Endothelial cell (in vitro differentiated cells): ENCODE data around the gene CNOT6L. TPM values are rescaled to one million over a fixed set of nuclear protein-coding genes. Genes with fewer than 3 reads are reported as not detected.

Experiments
- DNase-seq: peaks from one replicate; pipeline ENCODE4 v3.0.0; 2021; ENCODE audit warnings: low spot score
- H3K27ac Mint-ChIP-seq: one replicate; pipeline ENCODE4 v1.8.0; 2021; ENCODE audit warnings: mixed read lengths, inconsistent platforms; ENCODE audit not compliant: unreplicated experiment
- H3K27me3 Mint-ChIP-seq: one replicate; pipeline ENCODE4 v1.8.0; 2021; ENCODE audit warnings: mild to moderate bottlenecking, moderate library complexity, mixed read lengths, inconsistent platforms; ENCODE audit not compliant: unreplicated experiment
- H3K36me3 Mint-ChIP-seq: one replicate; pipeline ENCODE4 v1.8.0; 2021; ENCODE audit warnings: mild to moderate bottlenecking, low read depth, mixed read lengths, inconsistent platforms; ENCODE audit not compliant: unreplicated experiment
- H3K4me1 Mint-ChIP-seq: one replicate; pipeline ENCODE4 v1.8.0; 2021; ENCODE audit warnings: mild to moderate bottlenecking, mixed read lengths, inconsistent platforms; ENCODE audit not compliant: unreplicated experiment
- H3K4me3 Mint-ChIP-seq: one replicate; pipeline ENCODE4 v1.8.0; 2021; ENCODE audit warnings: mild to moderate bottlenecking, mixed read lengths, inconsistent platforms; ENCODE audit not compliant: unreplicated experiment
- H3K9me3 Mint-ChIP-seq: one replicate; pipeline ENCODE4 v1.8.0; 2021; ENCODE audit warnings: mixed read lengths, inconsistent platforms; ENCODE audit not compliant: unreplicated experiment
- total RNA-seq: library from RNA; stranded (reverse); fragmentation: NEBNext Ultra II Directional; extraction: Animal tissue kit (Norgen Biotek cat#: 25700); gene quantifications from one replicate; pipeline ENCODE4 v1.2.1, GENCODE V29; 2021; ENCODE audit not compliant: unreplicated experiment
- TF ChIP-seq, protein P1 (sequence below): fragments of 200-600 bp; sonication (generic); IDR thresholded peaks from one replicate; pipeline ENCODE4 v1.5.0; 2021; ENCODE audit warnings: antibody characterized with exemption; ENCODE audit not compliant: unreplicated experiment

The CNOT6L gene
- total RNA-seq, 1 donor from 2014 or later = 35.3 TPM

DNA sequence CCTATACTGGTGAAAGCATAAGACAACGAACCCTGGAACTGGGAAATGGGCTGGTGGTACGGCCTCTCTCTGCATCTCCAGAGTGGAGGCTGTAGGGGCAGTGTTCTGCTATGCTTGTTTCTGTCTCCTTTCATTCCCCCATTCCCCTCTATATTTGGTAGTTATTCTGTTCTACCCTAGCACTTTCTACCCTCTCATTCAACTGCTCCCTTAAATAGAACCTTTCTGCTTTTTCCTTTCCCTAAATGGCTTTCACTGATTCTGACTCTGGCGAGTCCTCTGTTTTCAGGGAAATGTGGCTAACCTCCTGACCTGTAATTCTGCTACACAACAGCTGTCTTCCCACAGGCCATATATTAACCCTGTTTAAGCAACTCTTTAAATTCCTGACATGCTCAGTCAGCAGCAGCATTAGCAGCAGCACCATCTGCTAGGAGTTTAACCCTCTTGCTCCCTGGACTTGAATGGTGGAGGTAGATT, 119.4 kb downstream of the CNOT6L start:
- TF ChIP-seq, protein P1, sequence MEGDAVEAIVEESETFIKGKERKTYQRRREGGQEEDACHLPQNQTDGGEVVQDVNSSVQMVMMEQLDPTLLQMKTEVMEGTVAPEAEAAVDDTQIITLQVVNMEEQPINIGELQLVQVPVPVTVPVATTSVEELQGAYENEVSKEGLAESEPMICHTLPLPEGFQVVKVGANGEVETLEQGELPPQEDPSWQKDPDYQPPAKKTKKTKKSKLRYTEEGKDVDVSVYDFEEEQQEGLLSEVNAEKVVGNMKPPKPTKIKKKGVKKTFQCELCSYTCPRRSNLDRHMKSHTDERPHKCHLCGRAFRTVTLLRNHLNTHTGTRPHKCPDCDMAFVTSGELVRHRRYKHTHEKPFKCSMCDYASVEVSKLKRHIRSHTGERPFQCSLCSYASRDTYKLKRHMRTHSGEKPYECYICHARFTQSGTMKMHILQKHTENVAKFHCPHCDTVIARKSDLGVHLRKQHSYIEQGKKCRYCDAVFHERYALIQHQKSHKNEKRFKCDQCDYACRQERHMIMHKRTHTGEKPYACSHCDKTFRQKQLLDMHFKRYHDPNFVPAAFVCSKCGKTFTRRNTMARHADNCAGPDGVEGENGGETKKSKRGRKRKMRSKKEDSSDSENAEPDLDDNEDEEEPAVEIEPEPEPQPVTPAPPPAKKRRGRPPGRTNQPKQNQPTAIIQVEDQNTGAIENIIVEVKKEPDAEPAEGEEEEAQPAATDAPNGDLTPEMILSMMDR = no peak
- Mint-ChIP-seq H3K27me3 (no peaks in the 10 kb centered on the region), H3K9me3 (no peaks in the 10 kb centered on the region), H3K4me1 (peaks cover 4% of the 10 kb centered on the region), H3K4me3 (no peak overlapping the region), H3K36me3 (no peaks in the 10 kb centered on the region), H3K27ac (peak overlapping the region; percentile 27)
- DNase-seq = no peak

DNA sequence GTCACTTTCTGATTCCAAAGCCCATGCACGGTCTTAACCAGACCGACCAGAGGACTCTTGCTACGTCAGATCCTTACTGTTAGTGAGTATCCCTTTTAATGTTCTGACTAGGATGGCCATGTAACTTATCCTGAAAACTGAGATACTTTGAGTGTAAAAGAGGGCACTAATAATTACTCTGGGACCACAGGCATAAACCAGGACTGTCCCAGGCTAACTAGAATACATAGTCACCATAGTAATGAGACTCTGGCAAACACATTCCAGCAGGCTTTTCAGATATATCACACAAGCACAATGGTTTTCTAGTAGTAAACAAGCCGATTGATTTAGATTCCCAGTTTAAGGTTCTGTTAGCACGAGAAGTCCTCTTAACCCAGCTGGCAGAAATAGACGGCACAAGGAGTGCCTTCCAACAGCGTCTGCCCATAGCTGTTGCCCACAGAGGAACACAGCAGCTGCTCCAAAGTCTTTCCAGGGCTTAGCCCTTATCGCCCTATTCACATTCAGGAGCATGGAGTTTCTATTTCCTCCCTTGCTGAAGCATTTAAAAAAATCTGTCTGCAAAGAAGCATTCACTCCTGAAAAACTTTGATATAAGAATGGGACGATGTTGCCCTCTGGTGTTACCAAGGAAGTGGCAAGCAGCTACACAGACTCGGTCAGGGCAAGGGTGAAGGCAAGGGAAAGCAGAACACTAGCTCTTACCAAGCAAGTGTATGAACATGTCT, 121.1 kb downstream of the CNOT6L start:
- Mint-ChIP-seq H3K9me3 (no peaks in the 10 kb centered on the region), H3K36me3 (no peaks in the 10 kb centered on the region), H3K27me3 (no peaks in the 10 kb centered on the region), H3K4me1 (peaks cover 4% of the 10 kb centered on the region), H3K4me3 (no peak overlapping the region), H3K27ac (no peak overlapping the region)
- TF ChIP-seq, protein P1 = no peak
- peak; percentile 12 for DNase-seq

DNA sequence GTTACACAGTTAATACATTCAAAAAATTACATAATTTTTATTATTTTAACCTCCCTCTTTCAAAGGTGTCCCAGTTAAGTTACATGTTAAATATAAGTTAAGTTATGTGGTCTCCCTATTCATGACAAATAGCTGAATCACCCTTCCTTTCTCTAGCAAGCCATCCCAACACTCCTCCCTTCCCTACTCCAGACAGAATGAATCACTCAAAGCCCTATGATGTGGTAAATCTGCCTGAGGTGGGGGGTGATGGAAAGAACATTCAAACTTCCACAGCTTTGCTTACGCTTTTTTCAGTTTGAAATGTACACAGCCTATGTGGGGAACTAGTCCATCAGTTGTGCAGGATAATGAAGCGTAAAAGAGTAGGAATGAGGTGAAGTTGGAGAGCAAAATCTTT, 123.4 kb downstream of the CNOT6L start:
- H3K9me3 Mint-ChIP-seq = no peaks in the 10 kb centered on the region
- no peaks in the 10 kb centered on the region for H3K27me3 Mint-ChIP-seq
- DNase-seq = no peak
- H3K27ac Mint-ChIP-seq = no peak overlapping the region
- no peak overlapping the region for H3K4me3 Mint-ChIP-seq
- TF ChIP-seq, protein P1 = no peak
- peaks cover 4% of the 10 kb centered on the region for H3K4me1 Mint-ChIP-seq
- no peaks in the 10 kb centered on the region for H3K36me3 Mint-ChIP-seq

DNA sequence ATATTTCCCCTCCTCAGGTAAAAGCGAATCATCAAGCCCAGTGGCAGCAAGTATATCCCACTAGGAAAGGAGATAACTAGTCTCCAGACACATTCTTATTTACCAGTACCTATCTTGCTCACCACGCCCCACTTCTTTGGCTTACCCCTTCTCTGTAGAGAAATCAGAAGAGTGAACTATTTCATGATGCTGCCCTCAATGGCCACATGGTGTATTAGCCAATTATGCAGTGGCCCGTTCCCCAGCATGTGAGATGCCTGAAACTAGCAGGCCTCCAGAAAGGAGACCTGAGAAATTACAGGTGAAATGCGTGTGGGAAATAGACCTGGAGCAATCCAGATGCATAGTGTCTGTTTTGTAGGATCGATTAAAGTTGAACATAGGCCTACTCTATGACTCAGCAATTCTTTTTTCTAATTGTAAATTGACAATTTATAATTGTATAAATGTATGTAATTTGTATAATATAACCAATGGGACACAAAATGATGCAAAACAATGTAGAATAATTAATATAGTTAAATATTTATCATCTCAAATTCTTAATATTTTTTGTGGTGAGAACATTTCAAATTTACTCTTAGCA, 126.2 kb downstream of the CNOT6L start:
- Mint-ChIP-seq H3K27ac (no peak overlapping the region), H3K4me1 (peaks cover 9% of the 10 kb centered on the region), H3K27me3 (no peaks in the 10 kb centered on the region), H3K4me3 (no peak overlapping the region), H3K9me3 (no peaks in the 10 kb centered on the region), H3K36me3 (no peaks in the 10 kb centered on the region)
- no peak for DNase-seq
- TF ChIP-seq, protein P1 = no peak

DNA sequence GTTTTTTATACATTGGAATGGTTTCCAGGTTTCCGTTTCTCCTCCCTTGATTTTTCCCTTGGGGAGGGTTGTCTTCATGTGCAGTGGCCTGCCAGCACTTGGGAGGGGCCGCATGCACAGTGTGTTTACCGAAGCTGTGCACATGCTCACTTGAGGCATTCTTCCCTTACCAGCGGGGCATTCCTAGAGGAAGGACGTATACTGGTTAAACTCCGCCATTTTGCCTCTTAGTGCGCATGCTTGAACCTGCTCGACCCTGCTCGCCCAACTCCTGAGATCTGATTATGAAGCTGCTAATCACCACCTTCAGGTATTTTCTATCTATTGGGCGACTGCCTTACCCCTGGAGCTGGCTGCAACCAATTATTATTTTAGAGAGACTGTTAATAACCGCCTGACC, 137.4 kb downstream of the CNOT6L start:
- Mint-ChIP-seq H3K27me3 (no peaks in the 10 kb centered on the region), H3K4me1 (no peaks in the 10 kb centered on the region)
- DNase-seq = no peak

More for the DNA sequence above, 137.4 kb downstream of the CNOT6L start:
- TF ChIP-seq, protein P1 = no peak
- Mint-ChIP-seq H3K4me3 (no peak overlapping the region), H3K27ac (no peak overlapping the region), H3K36me3 (no peaks in the 10 kb centered on the region), H3K9me3 (no peaks in the 10 kb centered on the region)
